ENCODE data around the gene DAAM2.

DNA sequence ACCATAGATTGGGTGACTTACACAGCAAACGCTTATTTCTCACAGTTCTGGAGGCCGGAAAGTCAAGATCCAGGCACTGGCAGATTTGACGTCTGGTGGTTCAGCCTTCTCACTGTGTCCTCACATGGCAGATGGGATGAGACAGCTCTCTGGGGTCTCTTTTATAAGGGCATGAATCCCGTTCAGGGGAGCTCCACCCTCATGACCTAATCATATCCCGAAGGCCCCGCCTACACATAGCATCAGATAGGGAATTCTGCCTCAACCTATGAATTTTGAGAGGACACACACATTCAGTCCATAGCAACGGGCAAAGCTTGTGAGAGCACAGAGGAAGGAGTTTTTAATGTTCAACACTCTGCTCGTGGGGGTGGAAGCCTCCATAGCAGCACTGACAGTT is 27.5 kb downstream of the DAAM2 start:
- TF ChIP-seq, protein P1, sequence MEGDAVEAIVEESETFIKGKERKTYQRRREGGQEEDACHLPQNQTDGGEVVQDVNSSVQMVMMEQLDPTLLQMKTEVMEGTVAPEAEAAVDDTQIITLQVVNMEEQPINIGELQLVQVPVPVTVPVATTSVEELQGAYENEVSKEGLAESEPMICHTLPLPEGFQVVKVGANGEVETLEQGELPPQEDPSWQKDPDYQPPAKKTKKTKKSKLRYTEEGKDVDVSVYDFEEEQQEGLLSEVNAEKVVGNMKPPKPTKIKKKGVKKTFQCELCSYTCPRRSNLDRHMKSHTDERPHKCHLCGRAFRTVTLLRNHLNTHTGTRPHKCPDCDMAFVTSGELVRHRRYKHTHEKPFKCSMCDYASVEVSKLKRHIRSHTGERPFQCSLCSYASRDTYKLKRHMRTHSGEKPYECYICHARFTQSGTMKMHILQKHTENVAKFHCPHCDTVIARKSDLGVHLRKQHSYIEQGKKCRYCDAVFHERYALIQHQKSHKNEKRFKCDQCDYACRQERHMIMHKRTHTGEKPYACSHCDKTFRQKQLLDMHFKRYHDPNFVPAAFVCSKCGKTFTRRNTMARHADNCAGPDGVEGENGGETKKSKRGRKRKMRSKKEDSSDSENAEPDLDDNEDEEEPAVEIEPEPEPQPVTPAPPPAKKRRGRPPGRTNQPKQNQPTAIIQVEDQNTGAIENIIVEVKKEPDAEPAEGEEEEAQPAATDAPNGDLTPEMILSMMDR (IDR thresholded peaks at IDR 0.05): no peak
- no peak for TF ChIP-seq POLR2A (IDR thresholded peaks at IDR 0.05)

All from right lobe of liver (tissue), 4 donors.